Activated gamma-delta T cell treated with Interleukin-2 at 50 U/mL for 16 hours (primary cell): Measurements from ENCODE around the gene LSM12.

Experiments
- DNase-seq: peaks from one replicate; pipeline ENCODE4 v3.0.0-alpha.2; 2020

LSM12 gene

DNA sequence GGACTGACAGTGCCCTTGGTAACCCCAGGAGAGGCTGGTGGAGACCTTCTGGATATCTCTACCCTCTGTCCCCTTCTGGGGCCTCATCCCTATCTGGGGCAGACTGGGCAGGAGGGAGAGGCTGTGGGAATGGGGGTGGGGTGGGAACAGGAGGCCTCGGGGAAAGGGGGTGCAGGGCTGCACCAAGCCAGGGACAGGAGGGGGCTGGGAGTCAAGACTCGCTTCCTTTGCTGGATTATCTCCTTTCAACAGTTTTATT is 28.8 kb upstream of the LSM12 start:
- DNase-seq, result no peak

- DNase-seq, result no peak
These were observed 28.4 kb upstream of the LSM12 start for GRCh38 chr17:44094701-44095387.

DNA sequence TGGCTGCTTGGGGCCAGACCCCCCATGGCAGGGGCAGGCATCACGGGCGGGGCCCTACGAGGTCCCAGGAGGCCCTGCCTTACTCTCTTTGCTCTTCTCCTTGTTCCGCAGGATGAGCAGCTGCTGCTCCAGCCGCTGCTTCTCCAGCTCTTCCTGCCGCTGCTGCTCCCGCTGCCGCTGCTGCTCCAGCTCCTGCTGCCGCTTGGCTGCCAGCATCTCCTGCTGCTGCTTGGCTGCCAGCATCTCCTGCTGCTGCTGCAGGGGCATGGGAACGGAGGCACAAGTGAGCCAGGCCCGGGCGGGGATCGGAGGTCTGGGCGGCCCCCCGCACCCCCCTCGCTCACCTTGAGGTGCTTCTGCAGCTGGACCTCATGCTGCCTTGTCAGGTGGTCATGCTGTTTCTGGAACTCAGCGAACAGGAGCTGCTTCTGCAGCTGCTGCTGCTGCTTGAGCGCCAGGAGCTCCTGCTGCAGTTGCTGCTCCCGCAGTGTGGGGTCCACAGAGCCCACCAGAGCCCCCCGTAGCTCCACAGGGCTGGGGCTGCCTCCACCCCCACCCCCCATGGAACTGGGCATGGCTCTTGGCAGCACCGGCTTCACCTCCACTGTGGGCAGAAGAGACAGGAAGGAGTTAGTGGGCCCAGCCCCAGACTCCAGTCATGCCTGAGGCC is 26.9 kb upstream of the LSM12 start:
- no peak for DNase-seq

DNA sequence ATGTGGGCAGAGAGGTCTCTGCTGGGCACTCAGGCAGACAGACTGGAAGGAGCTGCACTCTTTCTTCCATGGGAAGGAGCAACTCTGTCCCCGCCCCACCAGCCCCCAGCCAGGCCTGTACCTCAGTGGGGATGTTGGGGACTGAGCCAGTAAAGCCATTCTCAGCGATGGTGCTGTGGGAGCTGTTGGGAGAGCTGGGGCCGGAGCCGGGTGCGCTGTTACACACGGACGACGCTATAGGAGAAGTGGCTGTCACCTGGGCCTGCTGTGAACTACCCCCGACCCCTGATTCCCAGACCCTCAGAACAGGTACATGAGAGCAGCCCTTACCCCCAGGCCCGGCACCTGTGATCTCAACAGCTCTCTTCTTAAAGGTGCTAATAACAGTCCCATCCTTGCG is 25.6 kb upstream of the LSM12 start:
- DNase-seq, result no peak

DNA sequence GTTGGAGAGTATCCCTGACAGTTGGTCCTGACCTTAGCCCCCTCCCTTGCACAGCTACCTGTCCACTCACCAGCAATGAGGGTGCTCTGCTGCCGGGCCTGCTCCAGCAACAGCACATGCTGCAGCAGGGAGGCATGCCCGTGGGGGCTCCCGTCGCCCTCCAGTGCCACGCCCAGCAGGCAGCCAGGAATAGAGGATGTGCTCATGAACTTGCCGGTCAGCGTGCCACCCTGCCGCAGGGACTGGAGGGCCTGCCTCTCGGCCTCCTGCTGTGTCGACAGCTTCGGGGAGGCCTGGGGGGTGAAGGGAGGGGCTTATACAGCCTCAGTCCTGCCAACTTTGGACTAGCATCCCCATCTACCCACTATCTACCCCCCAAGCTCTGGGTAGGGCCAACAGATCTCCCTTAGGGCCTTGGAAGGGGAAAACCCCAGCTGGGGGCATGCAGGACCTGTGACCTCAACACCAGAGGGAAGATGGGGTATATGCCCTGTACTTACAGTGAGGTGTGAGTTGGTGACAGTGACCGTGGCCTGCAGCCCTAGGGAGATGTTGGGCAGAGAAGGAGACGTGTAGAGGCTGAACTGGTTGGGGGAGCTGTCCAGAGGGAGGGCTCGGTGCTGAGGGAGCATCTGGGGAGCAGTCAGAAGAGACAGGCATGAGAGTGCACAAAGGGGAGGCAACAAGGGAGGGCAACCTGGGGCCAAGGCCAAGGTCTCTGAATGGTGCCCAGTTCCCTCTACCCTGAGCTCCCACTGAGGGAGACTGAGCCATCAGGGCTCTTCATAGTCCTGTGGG is 24.9 kb upstream of the LSM12 start:
- DNase-seq, result no peak

DNA sequence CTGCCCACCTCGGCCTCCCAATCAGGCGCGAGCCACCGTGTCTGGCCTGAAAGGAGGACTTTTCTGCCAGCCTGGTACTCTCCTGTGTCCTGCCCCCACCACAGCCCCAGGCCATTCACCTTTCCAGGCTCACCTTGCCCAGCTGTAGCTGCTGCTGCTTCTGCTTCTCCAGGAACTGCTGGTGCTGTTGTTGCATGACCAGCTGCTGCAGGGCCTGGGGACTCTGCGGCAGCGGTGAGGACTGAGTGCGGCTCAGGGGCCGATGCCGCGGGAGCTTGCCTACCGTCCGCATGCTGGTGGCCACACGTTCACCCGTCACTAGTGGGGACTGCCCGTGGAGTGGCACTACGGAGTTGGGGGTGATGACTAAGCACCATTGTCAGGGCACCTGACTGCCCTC is 21.8 kb upstream of the LSM12 start:
- no peak for DNase-seq

DNA sequence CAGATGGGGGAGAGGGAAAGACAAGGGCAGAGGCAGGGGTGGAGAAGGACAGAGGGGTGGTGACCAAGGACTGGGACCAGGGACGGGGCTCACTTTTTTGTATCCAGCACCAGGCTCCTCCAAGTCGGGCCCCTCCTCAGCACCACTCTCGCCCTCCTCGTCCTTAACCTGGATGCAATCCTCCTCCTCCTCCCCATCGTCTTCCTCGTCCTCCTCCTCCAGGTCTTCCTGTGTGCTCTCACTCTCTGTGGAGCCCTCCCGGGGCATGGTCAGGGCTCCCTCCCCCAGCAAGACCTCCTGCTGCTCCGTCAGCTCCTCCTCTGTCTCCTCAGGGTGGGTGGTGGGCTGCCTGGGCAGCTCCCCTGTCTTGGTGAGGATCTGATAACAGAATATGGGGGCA is 20.8 kb upstream of the LSM12 start:
- no peak for DNase-seq

DNA sequence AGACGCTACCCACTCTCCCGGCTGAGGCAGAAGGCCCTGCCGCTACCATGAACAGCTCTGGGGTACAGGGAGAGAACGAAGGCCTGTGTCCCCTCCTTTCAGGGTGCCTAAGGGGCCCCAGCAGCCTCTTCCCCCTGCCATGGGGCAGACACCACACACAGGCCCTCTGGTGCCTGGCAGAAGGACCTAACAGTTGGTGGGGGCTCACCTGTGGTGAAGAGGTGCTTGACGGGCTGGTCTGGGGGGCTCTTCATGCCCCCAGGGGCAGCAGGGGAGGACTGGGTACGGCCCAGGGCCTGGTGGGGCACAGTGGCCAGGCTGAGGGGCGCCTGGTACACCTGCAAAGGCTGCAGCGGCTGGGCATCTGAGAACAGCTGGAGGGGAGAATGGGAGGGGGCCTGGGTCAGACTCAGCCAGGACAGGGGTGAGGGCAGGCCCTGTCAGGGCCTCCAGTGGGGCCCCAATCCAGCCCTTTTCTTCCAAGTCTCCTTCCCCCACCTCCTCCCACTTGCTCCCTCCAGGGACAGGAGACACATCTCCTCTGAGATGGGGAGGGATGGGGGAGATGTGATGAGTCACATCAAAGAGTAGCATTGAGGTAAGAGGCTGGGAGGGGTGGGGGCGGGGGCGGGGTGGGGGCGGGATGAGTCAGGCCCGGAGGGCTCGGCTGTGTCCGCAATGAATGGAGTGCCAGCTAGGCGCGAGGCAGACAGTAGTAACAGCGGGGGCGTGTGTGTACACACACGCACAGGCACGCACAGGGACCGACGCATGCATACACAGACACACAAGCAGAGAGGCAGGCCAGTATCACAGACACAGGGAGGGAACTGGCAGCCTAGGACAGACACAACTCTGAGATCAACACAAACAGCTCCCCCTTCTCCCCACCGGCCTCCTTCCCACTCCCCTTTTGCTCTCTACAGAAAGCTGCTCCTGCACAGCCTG is 20.2 kb upstream of the LSM12 start:
- DNase-seq, result no peak

- no peak for DNase-seq
These were observed 19.4 kb upstream of the LSM12 start for GRCh38 chr17:44085908-44086307.

DNA sequence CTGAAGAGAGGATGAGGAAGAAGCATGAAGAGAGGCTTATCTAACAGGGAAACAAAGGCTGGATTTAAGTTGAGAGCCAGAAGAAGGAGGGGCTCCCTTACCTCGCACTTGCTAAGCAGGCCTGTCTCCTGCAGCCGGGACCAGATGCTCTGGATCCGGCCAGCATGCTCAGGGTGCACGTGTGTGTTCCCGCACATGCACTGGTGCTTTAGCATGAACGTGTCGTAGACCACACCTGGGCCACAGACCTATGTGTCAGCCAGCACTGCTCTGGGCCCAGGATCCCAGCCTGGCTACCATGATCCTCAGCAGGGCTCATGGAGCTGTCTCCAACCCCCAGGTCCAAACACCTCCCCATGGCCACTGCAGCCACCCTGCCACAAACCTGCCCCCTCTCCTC is 18.4 kb upstream of the LSM12 start:
- no peak for DNase-seq

GRCh38 chr17:44084131-44084538 is 17.7 kb upstream of the LSM12 start:
- no peak for DNase-seq

GRCh38 chr17:44083250-44083849 is 16.9 kb upstream of the LSM12 start:
- DNase-seq, result no peak

DNA sequence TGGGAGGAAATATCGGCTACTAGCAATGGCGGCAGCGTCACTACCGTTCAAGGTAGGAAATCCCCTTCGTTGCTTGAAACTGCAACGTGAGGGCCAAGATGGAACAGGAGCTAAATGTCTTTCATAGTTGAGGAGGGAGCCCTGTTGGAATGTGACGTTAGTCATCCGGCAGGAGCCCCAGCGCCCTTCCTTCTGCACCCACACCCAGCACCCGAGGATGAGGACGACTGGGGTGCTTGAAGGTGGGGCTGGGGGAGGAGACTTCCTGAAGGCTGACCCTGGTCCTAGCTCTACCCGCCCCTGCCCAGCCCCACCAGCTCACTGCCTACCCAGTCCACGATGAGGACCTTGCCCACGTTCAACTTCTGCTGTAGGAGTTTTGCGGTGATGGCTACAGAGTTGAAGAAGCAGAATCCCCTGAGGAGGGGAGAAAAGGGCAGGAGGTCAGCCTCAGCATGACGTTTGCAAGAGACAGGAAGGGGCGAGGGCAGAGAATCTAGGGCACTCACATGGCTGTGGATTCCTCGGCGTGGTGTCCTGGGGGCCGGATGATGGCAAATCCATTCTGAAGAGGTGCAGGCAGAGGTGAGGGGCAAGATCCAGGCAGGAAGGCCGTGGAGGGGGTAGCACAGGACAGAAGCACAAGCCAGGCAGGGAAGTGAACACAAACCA is 15.9 kb upstream of the LSM12 start:
- no peak for DNase-seq

- DNase-seq, result no peak
These were observed 15.2 kb upstream of the LSM12 start for GRCh38 chr17:44081681-44082080.

- no peak for DNase-seq
These were observed 13.7 kb upstream of the LSM12 start for GRCh38 chr17:44079877-44080821.

DNA sequence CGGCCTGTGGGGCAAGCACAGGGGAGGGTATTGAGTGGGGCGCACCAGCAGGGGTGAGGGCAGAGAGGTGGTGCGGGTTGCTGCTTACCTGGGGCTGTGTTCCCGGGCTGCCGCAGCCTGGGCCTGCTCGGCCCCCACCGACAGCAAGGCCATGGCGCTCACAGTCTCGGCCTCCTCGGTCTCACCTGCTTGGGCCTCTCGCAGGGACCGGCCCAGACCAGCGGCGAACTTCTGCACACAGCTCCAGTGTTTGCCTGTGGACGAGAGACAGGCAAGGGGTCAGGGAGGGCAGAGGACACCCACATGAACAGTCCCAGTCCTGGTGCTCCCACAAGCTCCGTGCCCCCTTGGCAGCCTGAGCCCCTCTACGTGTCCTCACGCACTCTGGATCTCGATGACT is 11.9 kb upstream of the LSM12 start:
- no peak for DNase-seq

DNA sequence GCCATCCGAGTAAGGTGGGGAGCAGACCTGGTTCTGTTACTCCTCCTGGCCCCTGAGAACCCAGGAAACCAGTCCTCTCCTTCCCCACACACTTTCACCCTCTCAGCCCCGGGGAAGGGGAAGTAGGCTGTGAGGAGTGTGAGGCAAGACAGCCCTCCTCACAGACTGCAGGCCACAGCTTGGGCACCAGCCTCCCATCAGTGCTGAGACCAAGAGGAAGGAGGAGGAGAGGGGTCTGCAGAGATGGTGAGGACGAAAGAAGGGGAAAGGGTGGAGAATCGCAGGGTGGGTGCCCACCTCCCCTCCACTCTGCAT is 11.1 kb upstream of the LSM12 start:
- no peak for DNase-seq

GRCh38 chr17:44076716-44077594 is 10.5 kb upstream of the LSM12 start:
- DNase-seq, result no peak

GRCh38 chr17:44075598-44076293 is 9.3 kb upstream of the LSM12 start:
- no peak for DNase-seq

GRCh38 chr17:44074911-44075285 is 8.4 kb upstream of the LSM12 start:
- no peak for DNase-seq
